CD14-positive monocyte (primary cell): ENCODE measurements around the gene RHCG. TPM values are rescaled to one million over a fixed set of nuclear protein-coding genes. Genes with fewer than 3 reads are reported as not detected.
A peak's percentile ranks its signal among the peaks of the same experiment; 100 is the strongest.

Source experiments
- DNase-seq, 3 donors: peaks; one replicate each; pipeline ENCODE4 v3.0.0-alpha.2; 2011 to 2022
- H2AFZ ChIP-seq: 2 replicates; pipeline ENCODE4 v1.6.0; 2012; ENCODE audit warnings: mild to moderate bottlenecking, low read depth, low read length, inconsistent platforms; ENCODE audit not compliant: insufficient read depth, poor library complexity, severe bottlenecking
- H3K27ac ChIP-seq, 2 donors: 1 replicate in 1 of 2; 2 replicates in 1 of 2; pipeline ENCODE4 v1.5.1; 2012 to 2013; ENCODE audit warnings: low read length in 2 of 2, control low read depth in 1 of 2, inconsistent platforms in 1 of 2, low read depth in 1 of 2, mild to moderate bottlenecking in 1 of 2
- H3K27me3 ChIP-seq, 2 donors: one replicate each; pipeline versions ENCODE4 v1.6.0 to v1.6.1; 2011 to 2013; ENCODE audit warnings: low read length in 2 of 2; ENCODE audit not compliant: control insufficient read depth in 2 of 2, insufficient read depth in 2 of 2
- H3K36me3 ChIP-seq, 2 donors: replicated peaks in 1 of 2; 1 replicate in 1 of 2; 2 replicates in 1 of 2; pipeline versions ENCODE4 v1.5.1 to v1.6.1; 2012 to 2013; ENCODE audit warnings: low read length in 2 of 2, control low read depth in 1 of 2, inconsistent platforms in 1 of 2, mild to moderate bottlenecking in 1 of 2; ENCODE audit not compliant: insufficient read depth in 2 of 2, control insufficient read depth in 1 of 2
- H3K4me1 ChIP-seq, 2 donors: 1 replicate in 1 of 2; 2 replicates in 1 of 2; pipeline versions ENCODE4 v1.5.1 to v1.6.1; 2012 to 2013; ENCODE audit warnings: low read length in 2 of 2, control low read depth in 1 of 2, inconsistent platforms in 1 of 2, mild to moderate bottlenecking in 1 of 2, moderate library complexity in 1 of 2; ENCODE audit not compliant: insufficient read depth in 2 of 2, control insufficient read depth in 1 of 2
- H3K4me2 ChIP-seq: replicated peaks from 2 replicates; pipeline ENCODE3; 2012; ENCODE audit warnings: low read length, moderate library complexity, mild to moderate bottlenecking; ENCODE audit not compliant: poor library complexity, severe bottlenecking; ENCODE audit errors: extremely low read depth
- H3K4me3 ChIP-seq, 3 experiments: fragments of 200-600 bp in 1 of 3; sonication (generic) in 1 of 3; replicated peaks in 1 of 3; 1 replicate in 2 of 3; 2 replicates in 1 of 3; pipeline ENCODE4 v1.5.1; 2011 to 2013; ENCODE audit warnings: low read length in 3 of 3, mild to moderate bottlenecking in 3 of 3, control low read depth in 2 of 3, low read depth in 2 of 3, inconsistent platforms in 1 of 3, moderate library complexity in 1 of 3
- H3K79me2 ChIP-seq: 2 replicates; pipeline ENCODE4 v1.6.0; 2012; ENCODE audit warnings: mild to moderate bottlenecking, control low read depth, inconsistent platforms, low read length, moderate library complexity; ENCODE audit not compliant: insufficient read depth
- H3K9ac ChIP-seq: 2 replicates; pipeline ENCODE4 v1.6.0; 2017; ENCODE audit warnings: low read length, mild to moderate bottlenecking; ENCODE audit not compliant: insufficient read depth, poor library complexity, severe bottlenecking
- H3K9me3 ChIP-seq, 2 donors: replicated peaks in 1 of 2; 1 replicate in 1 of 2; 2 replicates in 1 of 2; pipeline versions ENCODE4 v1.5.1 to v1.6.1; 2012 to 2013; ENCODE audit warnings: low read length in 2 of 2, control low read depth in 1 of 2; ENCODE audit not compliant: control insufficient read depth in 1 of 2, insufficient read depth in 1 of 2
- H4K20me1 ChIP-seq: 2 replicates; pipeline ENCODE4 v1.6.0; 2012; ENCODE audit warnings: mild to moderate bottlenecking, low read length, control low read depth, moderate library complexity; ENCODE audit not compliant: insufficient read depth
- H3K27ac Mint-ChIP-seq, 7 donors: one replicate each; pipeline ENCODE4 v1.8.0; 2020; ENCODE audit warnings: mild to moderate bottlenecking in 7 of 7, mixed read lengths in 7 of 7, moderate library complexity in 6 of 7, inconsistent platforms in 2 of 7
- H3K27me3 Mint-ChIP-seq, 3 donors: one replicate each; pipeline ENCODE4 v1.8.0; 2021 to 2022; ENCODE audit warnings: low read depth in 3 of 3, mild to moderate bottlenecking in 3 of 3, mixed read lengths in 3 of 3, moderate library complexity in 3 of 3, inconsistent platforms in 1 of 3
- H3K36me3 Mint-ChIP-seq, 2 donors: one replicate each; pipeline ENCODE4 v1.8.0; 2020; ENCODE audit warnings: mixed read lengths in 2 of 2, inconsistent platforms in 1 of 2, mild to moderate bottlenecking in 1 of 2
- H3K4me1 Mint-ChIP-seq: one replicate; pipeline ENCODE4 v1.8.0; 2020; ENCODE audit warnings: mild to moderate bottlenecking, mixed read lengths
- H3K4me3 Mint-ChIP-seq, 2 donors: one replicate each; pipeline ENCODE4 v1.8.0; 2020; ENCODE audit warnings: mild to moderate bottlenecking in 2 of 2, mixed read lengths in 2 of 2, moderate library complexity in 1 of 2
- H3K9me3 Mint-ChIP-seq, 7 donors: one replicate each; pipeline ENCODE4 v1.8.0; 2020 to 2022; ENCODE audit warnings: mixed read lengths in 7 of 7, mild to moderate bottlenecking in 6 of 7, moderate library complexity in 6 of 7, inconsistent platforms in 2 of 7
- CTCF ChIP-seq: fragments of 200-600 bp; IDR thresholded peaks from one replicate; pipeline ENCODE4 v1.8.0; 2022; ENCODE audit warnings: antibody characterized with exemption, mild to moderate bottlenecking
- WGBS: methylation state at CpG from one replicate; pipeline ENCODE4 v1.1.5; 2013; ENCODE audit warnings: missing lambda C conversion rate; ENCODE audit not compliant: insufficient coverage; 5-methylcytosine and 5-hydroxymethylcytosine counted together
- intact Hi-C, 2 donors: fragments of 100-400 bp; cut with micrococcal nuclease; formaldehyde crosslinking; loops; one replicate each; pipeline versions ENCODE4 v1.15.0 to v1.15.1; 2023
- polyA plus RNA-seq, 3 donors: library from polyadenylated mRNA; depleted of rRNA in 1 of 3; unstranded in 2 of 3; stranded (reverse) in 1 of 3; fragments of 300-500 nt in 2 of 3; fragments of >200 nt in 1 of 3; fragmentation: Illumina TruSeq in 2 of 3; gene quantifications; 1 replicate in 2 of 3; 2 replicates in 1 of 3; pipeline ENCODE4 v1.2.3, GENCODE V29; 2012 to 2021

Gene RHCG
- polyA plus RNA-seq, 3 donors: not detected

GRCh38 chr15:89500397-89501270, 4.3 kb upstream of the RHCG start:
- intact Hi-C loops: no loop called here
- peaks cover 4 to 10% of the 10 kb centered on the region in 2 donors for H3K4me1 ChIP-seq
- WGBS: 99% methylated on average over 6 of the region's 10 CpGs
- no peak overlapping the region for H2AFZ ChIP-seq
- peaks cover 0 to 11% of the 10 kb centered on the region in 2 donors for H3K9me3 ChIP-seq
- H3K79me2 ChIP-seq: no peaks in the 10 kb centered on the region
- Mint-ChIP-seq H3K36me3 (no peaks in the 10 kb centered on the region), H3K4me3 (peak overlapping the region in 1 of 2 donors; percentile 7), H3K27me3 (peaks cover 24 to 38% (median 35%) of the 10 kb centered on the region in 3 donors), H3K4me1 (peaks cover 8% of the 10 kb centered on the region), H3K9me3 (peaks cover 0 to 5% (median 0%) of the 10 kb centered on the region in 7 donors), H3K27ac (peak overlapping the region in 2 of 7 donors; percentile 16)
- H3K36me3 ChIP-seq: no peaks in the 10 kb centered on the region
- no peak overlapping the region for H3K4me3 ChIP-seq
- H3K4me2 ChIP-seq: no peak overlapping the region
- no peak for TF ChIP-seq CTCF
- no peak for DNase-seq
- H3K9ac ChIP-seq: no peak overlapping the region
- H4K20me1 ChIP-seq: no peaks in the 10 kb centered on the region
- no peak overlapping the region for H3K27ac ChIP-seq
- peaks cover 14 to 30% of the 10 kb centered on the region in 2 donors for H3K27me3 ChIP-seq

- Histone ChIP-seq H2AFZ (no peak overlapping the region), H3K4me1 (peaks cover 4 to 10% of the 10 kb centered on the region in 2 donors), H3K79me2 (no peaks in the 10 kb centered on the region), H3K4me3 (no peak overlapping the region), H3K27me3 (peaks cover 22 to 45% of the 10 kb centered on the region in 2 donors), H3K4me2 (no peak overlapping the region), H3K9ac (no peak overlapping the region), H3K27ac (no peak overlapping the region), H4K20me1 (no peaks in the 10 kb centered on the region), H3K9me3 (peaks cover 0 to 12% of the 10 kb centered on the region in 2 donors), H3K36me3 (no peaks in the 10 kb centered on the region)
- intact Hi-C loops: no loop called here
- H3K27ac Mint-ChIP-seq: no peak overlapping the region
- no peak for DNase-seq
- H3K4me1 Mint-ChIP-seq: peaks cover 8% of the 10 kb centered on the region
- H3K27me3 Mint-ChIP-seq: peaks cover 30 to 48% (median 47%) of the 10 kb centered on the region in 3 donors
- peaks cover 0 to 5% (median 0%) of the 10 kb centered on the region in 7 donors for H3K9me3 Mint-ChIP-seq
- no peak overlapping the region for H3K4me3 Mint-ChIP-seq
- H3K36me3 Mint-ChIP-seq: no peaks in the 10 kb centered on the region
- TF ChIP-seq CTCF: no peak
- WGBS: 82% methylated on average over 4 of the region's 8 CpGs
These were observed 2.8 kb upstream of the RHCG start for GRCh38 chr15:89499156-89499555.
